Astrocyte of the cerebellum (primary cell): Measurements from ENCODE around the gene SNRPA.

Experiments used
- DNase-seq: peaks from one replicate; pipeline ENCODE4 v3.0.0-alpha.2; 2011; ENCODE audit warnings: low read depth
- H3K4me3 ChIP-seq: 2 replicates; pipeline ENCODE4 v1.5.1; 2011; ENCODE audit warnings: mild to moderate bottlenecking, low read depth, low read length, moderate library complexity
- in situ Hi-C: cut with HindIII; loops from 2 replicates; pipeline ENCODE4 v1.10.0; 2017; ENCODE audit warnings: low sequenced_read_pairs
- TF ChIP-seq, protein P1 (sequence below): IDR thresholded peaks from 2 replicates; pipeline ENCODE4 v1.5.1; 2012; ENCODE audit warnings: low read length, low read depth, moderate library complexity, mild to moderate bottlenecking; ENCODE audit errors: missing control alignments

SNRPA gene

DNA sequence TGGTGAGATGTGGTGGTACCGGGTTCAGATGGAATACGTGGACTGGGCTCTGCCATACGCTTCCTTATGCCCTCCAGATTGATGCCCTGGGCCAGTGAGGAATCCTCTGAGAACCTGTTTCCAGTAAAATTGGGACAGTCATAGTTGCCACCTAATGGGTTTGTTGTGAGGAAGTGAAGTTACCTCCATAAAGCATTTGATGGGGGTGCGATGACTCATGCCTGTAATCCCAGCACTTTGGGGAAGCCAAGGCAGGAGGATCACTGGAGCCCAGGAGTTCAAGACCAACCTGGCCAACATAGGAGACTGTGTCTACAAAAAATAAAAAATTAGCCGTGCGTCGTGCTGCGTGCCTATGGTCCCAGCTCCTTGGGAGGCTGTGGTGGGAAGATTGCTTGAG lies 4.8 kb downstream of the SNRPA start:
- TF ChIP-seq, protein P1, sequence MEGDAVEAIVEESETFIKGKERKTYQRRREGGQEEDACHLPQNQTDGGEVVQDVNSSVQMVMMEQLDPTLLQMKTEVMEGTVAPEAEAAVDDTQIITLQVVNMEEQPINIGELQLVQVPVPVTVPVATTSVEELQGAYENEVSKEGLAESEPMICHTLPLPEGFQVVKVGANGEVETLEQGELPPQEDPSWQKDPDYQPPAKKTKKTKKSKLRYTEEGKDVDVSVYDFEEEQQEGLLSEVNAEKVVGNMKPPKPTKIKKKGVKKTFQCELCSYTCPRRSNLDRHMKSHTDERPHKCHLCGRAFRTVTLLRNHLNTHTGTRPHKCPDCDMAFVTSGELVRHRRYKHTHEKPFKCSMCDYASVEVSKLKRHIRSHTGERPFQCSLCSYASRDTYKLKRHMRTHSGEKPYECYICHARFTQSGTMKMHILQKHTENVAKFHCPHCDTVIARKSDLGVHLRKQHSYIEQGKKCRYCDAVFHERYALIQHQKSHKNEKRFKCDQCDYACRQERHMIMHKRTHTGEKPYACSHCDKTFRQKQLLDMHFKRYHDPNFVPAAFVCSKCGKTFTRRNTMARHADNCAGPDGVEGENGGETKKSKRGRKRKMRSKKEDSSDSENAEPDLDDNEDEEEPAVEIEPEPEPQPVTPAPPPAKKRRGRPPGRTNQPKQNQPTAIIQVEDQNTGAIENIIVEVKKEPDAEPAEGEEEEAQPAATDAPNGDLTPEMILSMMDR: no peak
- in situ Hi-C loops: no loop called here
- H3K4me3 ChIP-seq: no peak overlapping the region
- no peak for DNase-seq

DNA sequence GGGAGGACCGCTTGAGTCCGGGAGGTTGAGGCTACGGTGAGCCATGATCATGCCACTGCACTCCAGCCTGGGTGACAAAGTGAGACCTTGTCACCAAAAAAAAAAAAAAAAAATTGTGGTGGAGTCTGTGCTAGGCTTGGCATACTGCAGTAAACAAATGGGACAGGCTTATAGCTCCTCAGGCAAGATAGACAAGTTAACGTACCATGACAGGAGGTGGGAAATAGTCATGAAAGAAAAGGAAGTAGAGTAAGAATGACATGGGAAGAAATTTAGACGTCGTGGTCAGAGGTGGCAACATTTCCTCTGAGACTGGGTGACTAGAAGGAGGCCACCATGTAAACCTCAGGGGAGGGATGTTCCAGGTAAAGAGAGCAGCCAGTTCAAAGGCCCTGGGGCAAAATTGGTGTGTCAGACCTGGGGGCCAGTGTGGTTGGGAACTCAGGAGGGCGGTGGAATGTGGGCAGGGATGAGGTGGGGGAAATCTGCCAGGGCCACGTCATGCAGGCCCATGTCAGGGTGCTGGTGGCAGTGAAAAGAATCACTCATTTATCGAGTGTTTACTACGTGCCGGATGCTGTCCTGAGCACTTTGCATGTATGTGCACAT lies 5.6 kb downstream of the SNRPA start:
- H3K4me3 ChIP-seq: no peak overlapping the region
- DNase-seq: no peak
- in situ Hi-C loops: no loop called here
- TF ChIP-seq, protein P1: no peak

- in situ Hi-C loops: no loop called here
- no peak for DNase-seq
- TF ChIP-seq, protein P1: no peak
- no peak overlapping the region for H3K4me3 ChIP-seq
These were observed 7.5 kb downstream of the SNRPA start for GRCh38 chr19:40758491-40758890.

- DNase-seq: no peak
- TF ChIP-seq, protein P1: no peak
- in situ Hi-C loops: no loop called here
- no peak overlapping the region for H3K4me3 ChIP-seq
These were observed 8.3 kb downstream of the SNRPA start for GRCh38 chr19:40759352-40759751.

- H3K4me3 ChIP-seq: no peak overlapping the region
- in situ Hi-C loops: no loop called here
- TF ChIP-seq, protein P1: no peak
- no peak for DNase-seq
These were observed 11.9 kb downstream of the SNRPA start for GRCh38 chr19:40762754-40763470.

DNA sequence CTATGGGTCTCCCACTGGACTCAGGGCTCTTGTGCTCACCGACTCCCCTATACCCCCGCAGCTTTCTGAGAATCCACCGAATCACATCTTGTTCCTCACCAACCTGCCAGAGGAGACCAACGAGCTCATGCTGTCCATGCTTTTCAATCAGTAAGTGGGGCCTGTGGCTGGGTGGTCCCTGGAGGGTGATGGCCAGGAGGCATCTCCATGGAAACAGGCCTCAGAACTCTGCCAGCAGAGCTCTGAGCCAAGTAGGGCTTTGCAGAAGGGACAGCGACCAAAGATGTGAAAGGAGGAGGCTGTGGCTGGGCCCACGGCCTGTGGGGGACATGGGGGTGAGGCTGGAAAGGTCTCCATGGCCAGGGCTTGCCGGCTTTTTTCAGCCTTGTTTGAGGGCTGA lies 12.5 kb downstream of the SNRPA start:
- H3K4me3 ChIP-seq: no peak overlapping the region
- TF ChIP-seq, protein P1: no peak
- in situ Hi-C loops: no loop called here
- no peak for DNase-seq
